Naive thymus-derived CD4-positive, alpha-beta T cell (primary cell): ENCODE measurements around the gene LRRC61. TPM values are rescaled to one million over a fixed set of nuclear protein-coding genes. Genes with fewer than 3 reads are reported as not detected.
A peak's percentile ranks its signal among the peaks of the same experiment; 100 is the strongest.
"Not testable (repeated sequence)": the region's sequence is repeated elsewhere in the genome, so short reads cannot be mapped to it uniquely, and the experiment has no call there.

Experiments used
- ATAC-seq: fragments of 150-1000 bp; cut with Tn5 transposase; 2 replicates; pipeline ENCODE4 v1.10.0; 2021; ENCODE audit warnings: mild to moderate bottlenecking, moderate library complexity
- CTCF ChIA-PET: fragments of 350-600 bp; sonication (Branson Sonifier 250); formaldehyde crosslinking; loops from one replicate; lab custom pipeline; 2021; ENCODE audit warnings: antibody characterized with exemption; lab: Charles Lee
- POLR2A ChIA-PET: fragments of 350-600 bp; sonication (Branson Sonifier 250); formaldehyde crosslinking; loops from one replicate; lab custom pipeline; 2021; ENCODE audit warnings: antibody characterized with exemption, inconsistent platforms; lab: Charles Lee
- DNase-seq, 9 donors: peaks; one replicate each; pipeline versions ENCODE4 v3.0.0 to v3.0.0-alpha.2; 2020 to 2022; ENCODE audit warnings: mixed read lengths in 1 of 9
- H3K27ac ChIP-seq: one replicate; pipeline ENCODE4 v1.7.0; 2013; ENCODE audit warnings: mild to moderate bottlenecking, low read depth, low read length, moderate library complexity
- H3K27me3 ChIP-seq, 2 donors: one replicate each; pipeline ENCODE4 v1.7.0; 2013; ENCODE audit warnings: low read length in 2 of 2, mild to moderate bottlenecking in 2 of 2, moderate library complexity in 2 of 2; ENCODE audit not compliant: control insufficient read depth in 2 of 2, insufficient read depth in 2 of 2
- H3K36me3 ChIP-seq, 3 experiments: 1 replicate in 2 of 3; 2 replicates in 1 of 3; pipeline ENCODE4 v1.7.0; 2013; ENCODE audit warnings: low read length in 3 of 3, mild to moderate bottlenecking in 3 of 3, moderate library complexity in 1 of 3; ENCODE audit not compliant: insufficient read depth in 3 of 3, control insufficient read depth in 2 of 3
- H3K4me1 ChIP-seq, 2 donors: one replicate each; pipeline ENCODE4 v1.7.0; 2013; ENCODE audit warnings: low read length in 2 of 2, mild to moderate bottlenecking in 2 of 2, moderate library complexity in 1 of 2; ENCODE audit not compliant: control insufficient read depth in 2 of 2, insufficient read depth in 2 of 2
- H3K4me3 ChIP-seq: 2 replicates; pipeline ENCODE4 v1.7.0; 2013; ENCODE audit warnings: mild to moderate bottlenecking, low read length
- H3K9me3 ChIP-seq, 3 experiments: 1 replicate in 2 of 3; 2 replicates in 1 of 3; pipeline ENCODE4 v1.7.0; 2013; ENCODE audit warnings: low read length in 3 of 3; ENCODE audit not compliant: control insufficient read depth in 2 of 3
- H3K27ac Mint-ChIP-seq, 9 donors: one replicate each; pipeline ENCODE4 v1.8.0; 2020 to 2022; ENCODE audit warnings: mixed read lengths in 9 of 9, mild to moderate bottlenecking in 8 of 9, moderate library complexity in 5 of 9, inconsistent platforms in 2 of 9
- H3K27me3 Mint-ChIP-seq, 5 donors: one replicate each; pipeline ENCODE4 v1.8.0; 2021 to 2022; ENCODE audit warnings: mixed read lengths in 5 of 5, mild to moderate bottlenecking in 1 of 5
- H3K36me3 Mint-ChIP-seq, 5 donors: one replicate each; pipeline ENCODE4 v1.8.0; 2020 to 2022; ENCODE audit warnings: mixed read lengths in 5 of 5, mild to moderate bottlenecking in 3 of 5, inconsistent platforms in 1 of 5
- H3K4me1 Mint-ChIP-seq, 7 donors: one replicate each; pipeline ENCODE4 v1.8.0; 2020 to 2022; ENCODE audit warnings: mixed read lengths in 7 of 7, mild to moderate bottlenecking in 3 of 7, inconsistent platforms in 1 of 7
- H3K4me3 Mint-ChIP-seq, 10 donors: one replicate each; pipeline ENCODE4 v1.8.0; 2020 to 2022; ENCODE audit warnings: mild to moderate bottlenecking in 10 of 10, mixed read lengths in 10 of 10, moderate library complexity in 6 of 10, inconsistent platforms in 2 of 10
- H3K9me3 Mint-ChIP-seq, 11 donors: one replicate each; pipeline ENCODE4 v1.8.0; 2020 to 2022; ENCODE audit warnings: mixed read lengths in 11 of 11, mild to moderate bottlenecking in 4 of 11, inconsistent platforms in 1 of 11, moderate library complexity in 1 of 11
- intact Hi-C, 2 donors: fragments of 100-400 bp; cut with micrococcal nuclease; formaldehyde crosslinking; loops; one replicate each; pipeline ENCODE4 v1.15.1; 2023
- polyA plus RNA-seq, 2 donors: library from polyadenylated mRNA; unstranded; fragments of 300-500 nt; fragmentation: Illumina TruSeq; gene quantifications; one replicate each; pipeline ENCODE4 v1.2.3, GENCODE V29; 2021
- total RNA-seq, 6 experiments: library from RNA in 5 of 6; stranded (reverse) in 5 of 6; gene quantifications; 1 replicate in 5 of 6; 2 replicates in 1 of 6; pipeline ENCODE4 v1.2.3 and lab custom pipeline; 2021 to 2026

The LRRC61 gene, protein sequence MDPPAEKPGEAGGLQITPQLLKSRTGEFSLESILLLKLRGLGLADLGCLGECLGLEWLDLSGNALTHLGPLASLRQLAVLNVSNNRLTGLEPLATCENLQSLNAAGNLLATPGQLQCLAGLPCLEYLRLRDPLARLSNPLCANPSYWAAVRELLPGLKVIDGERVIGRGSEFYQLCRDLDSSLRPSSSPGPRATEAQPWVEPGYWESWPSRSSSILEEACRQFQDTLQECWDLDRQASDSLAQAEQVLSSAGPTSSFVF
- total RNA-seq = 10 to 100 TPM in 3 of 5 experiments, 1 to 10 TPM in 2; 8.3 to 30.0 (median 11.5) TPM
- 10 to 100 TPM; 18.2 to 21.6 TPM for polyA plus RNA-seq
- 0.81 reads per million for total RNA-seq (lab: John Stamatoyannopoulos, UW)

DNA sequence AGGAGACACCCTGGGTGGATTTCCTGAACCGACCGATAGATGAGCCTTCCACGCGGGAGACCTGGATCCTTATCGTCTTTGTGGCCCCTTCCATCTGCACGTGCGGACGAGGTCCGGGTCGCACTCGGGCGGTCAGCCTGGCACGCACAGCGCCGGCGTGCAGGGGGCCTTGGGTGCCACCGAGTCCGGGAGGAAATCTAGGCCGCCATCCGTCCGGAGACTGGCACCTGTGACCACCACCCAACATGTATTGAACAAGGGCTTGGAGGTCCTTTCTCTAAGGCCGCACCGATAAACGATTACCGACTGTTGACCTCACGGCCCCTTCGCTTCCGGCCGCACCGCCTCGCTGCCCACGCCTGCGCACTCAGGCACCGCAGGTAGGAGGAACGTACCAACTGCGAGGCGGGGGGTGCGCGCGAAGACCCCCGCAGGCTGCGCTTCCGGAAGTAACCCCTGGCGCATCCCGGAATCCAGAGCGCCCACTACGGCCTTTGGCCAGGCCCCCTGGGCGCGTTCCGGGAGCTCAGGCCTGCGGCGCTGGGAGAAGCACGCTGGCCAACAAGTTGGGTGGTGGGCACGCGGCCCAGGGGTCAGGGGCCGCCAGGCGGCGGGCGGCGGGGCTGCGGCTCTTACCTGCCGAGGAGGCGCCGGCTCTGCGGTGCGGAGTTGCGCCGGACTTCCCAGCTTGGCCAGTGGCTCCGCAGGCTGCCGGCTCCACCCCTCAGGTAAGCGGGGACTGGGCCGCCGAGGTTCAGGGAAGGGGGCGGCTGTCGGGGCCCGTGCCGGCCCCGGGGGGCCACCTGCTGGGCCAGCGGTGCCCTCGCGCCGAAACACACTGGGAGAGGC is at the start of gene LRRC61, which contains the start of gene ACTR3C:
TSS of gene LRRC61 (plus strand) at position 523 of the 849 bp plus-strand sequence. CDS start 13,507 bp downstream, outside the sequence.
TSS of gene ACTR3C (minus strand) at position 713 of the 849 bp plus-strand sequence. CDS start 28,249 bp downstream, outside the sequence.
- DNase-seq (peak; percentile 23 to 75 (median 41)), ATAC-seq (peak; percentile 67)
- intact Hi-C loops = loop anchor here (1.0 to 5.0 kb wide), 8 partner anchors 34 to 704 kb away; partner anchors contain the start of genes ZNF775 (in 2 of the 2), ABCB8 (in 1 of the 2) and REPIN1 (in 1 of the 2)
- H3K9me3 ChIP-seq = no peaks in the 10 kb centered on the region
- ChIA-PET CTCF (no interaction called here), POLR2A (interaction anchor here (0.8 to 3.0 kb wide), 7 partner anchors 11 to 245 kb away, joined by 3 to 15 read pairs (median 3); partner anchors contain the start of gene GIMAP4)
- H3K36me3 ChIP-seq = peaks cover 0 to 27% (median 0%) of the 10 kb centered on the region in 3 experiments
- Mint-ChIP-seq H3K4me1 (peaks cover 25 to 57% (median 44%) of the 10 kb centered on the region in 7 donors), H3K36me3 (peaks cover 10 to 39% (median 15%) of the 10 kb centered on the region in 5 donors), H3K9me3 (peaks cover 0 to 2% (median 0%) of the 10 kb centered on the region in 11 donors), H3K27me3 (no peaks in the 10 kb centered on the region), H3K27ac (peak within 1 kb of the TSS; percentile 94 to 99 (median 98)), H3K4me3 (peak within 1 kb of the TSS; percentile 88 to 100 (median 98))
- peak within 1 kb of the TSS; percentile 85 for H3K27ac ChIP-seq
- H3K4me1 ChIP-seq = peaks cover 5 to 21% of the 10 kb centered on the region in 2 donors
- no peaks in the 10 kb centered on the region for H3K27me3 ChIP-seq
- peak within 1 kb of the TSS; percentile 95 for H3K4me3 ChIP-seq

DNA sequence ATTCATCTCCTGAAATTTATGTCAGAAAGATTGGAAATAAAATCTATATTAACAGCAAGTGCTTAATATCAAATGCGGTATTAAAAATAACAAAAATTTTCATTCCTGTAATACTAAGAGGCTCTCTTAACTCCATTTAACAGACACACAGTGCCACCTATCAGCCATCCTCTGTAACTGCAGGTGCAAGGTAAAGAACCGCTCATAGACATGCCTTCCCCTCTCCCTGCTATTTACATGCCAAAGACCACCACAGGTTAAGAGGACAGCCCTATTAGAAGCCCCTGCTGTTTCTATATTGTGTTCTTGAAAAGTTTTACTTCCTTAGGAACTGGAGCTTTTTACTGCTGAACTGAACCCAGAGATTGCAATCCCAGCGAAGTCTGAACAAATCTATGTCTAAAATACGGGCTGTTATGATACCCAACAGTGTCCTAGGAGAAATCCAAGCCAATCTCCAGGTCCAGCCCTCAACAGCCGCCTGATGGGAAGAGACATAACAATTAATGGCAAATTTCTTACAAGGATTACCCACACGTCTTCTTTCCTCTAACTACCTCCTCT is 46.9 kb upstream of the LRRC61 start:
- H3K4me1 Mint-ChIP-seq, H3K9me3 Mint-ChIP-seq, CTCF ChIA-PET, H3K27ac ChIP-seq, H3K4me1 ChIP-seq, H3K27me3 Mint-ChIP-seq, H3K36me3 ChIP-seq, H3K27ac Mint-ChIP-seq, H3K4me3 Mint-ChIP-seq, POLR2A ChIA-PET, H3K4me3 ChIP-seq, H3K27me3 ChIP-seq, H3K9me3 ChIP-seq, H3K36me3 Mint-ChIP-seq: not testable (repeated sequence)
- intact Hi-C loops = loop anchor here (5.0 kb wide), 1 partner anchor 394 kb away; no protein-coding TSS in a partner anchor
- ATAC-seq (peak; percentile 84), DNase-seq (peak in 6 of 9 donors; percentile 26 to 55 (median 44))

DNA sequence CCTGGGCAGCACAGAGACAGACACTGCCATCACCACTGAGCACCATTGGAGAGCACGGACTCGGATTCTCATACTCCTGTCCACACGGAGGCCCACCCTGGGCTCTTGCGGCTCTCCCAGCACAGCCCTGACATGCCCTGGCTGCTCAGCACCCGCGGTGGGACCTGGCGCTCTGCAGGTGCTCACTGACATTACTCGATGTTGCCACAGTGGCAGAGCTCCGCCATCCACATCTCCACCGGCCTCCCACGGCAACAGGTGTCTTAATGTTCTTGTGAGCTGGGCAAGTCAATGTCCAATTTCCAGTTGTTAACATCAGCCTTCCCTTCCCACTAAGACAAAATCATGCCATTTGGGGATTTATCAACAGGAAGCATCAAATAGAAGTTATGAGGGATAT is 44.8 kb upstream of the LRRC61 start:
- H3K27ac Mint-ChIP-seq, CTCF ChIA-PET, H3K4me1 ChIP-seq, H3K27ac ChIP-seq, H3K27me3 Mint-ChIP-seq, H3K36me3 ChIP-seq, H3K27me3 ChIP-seq, H3K4me3 Mint-ChIP-seq, POLR2A ChIA-PET, H3K36me3 Mint-ChIP-seq, H3K9me3 Mint-ChIP-seq, H3K4me1 Mint-ChIP-seq, DNase-seq, H3K4me3 ChIP-seq, ATAC-seq, H3K9me3 ChIP-seq: not testable (repeated sequence)
- intact Hi-C loops = loop anchor here (5.0 kb wide), 1 partner anchor 396 kb away; no protein-coding TSS in a partner anchor

DNA sequence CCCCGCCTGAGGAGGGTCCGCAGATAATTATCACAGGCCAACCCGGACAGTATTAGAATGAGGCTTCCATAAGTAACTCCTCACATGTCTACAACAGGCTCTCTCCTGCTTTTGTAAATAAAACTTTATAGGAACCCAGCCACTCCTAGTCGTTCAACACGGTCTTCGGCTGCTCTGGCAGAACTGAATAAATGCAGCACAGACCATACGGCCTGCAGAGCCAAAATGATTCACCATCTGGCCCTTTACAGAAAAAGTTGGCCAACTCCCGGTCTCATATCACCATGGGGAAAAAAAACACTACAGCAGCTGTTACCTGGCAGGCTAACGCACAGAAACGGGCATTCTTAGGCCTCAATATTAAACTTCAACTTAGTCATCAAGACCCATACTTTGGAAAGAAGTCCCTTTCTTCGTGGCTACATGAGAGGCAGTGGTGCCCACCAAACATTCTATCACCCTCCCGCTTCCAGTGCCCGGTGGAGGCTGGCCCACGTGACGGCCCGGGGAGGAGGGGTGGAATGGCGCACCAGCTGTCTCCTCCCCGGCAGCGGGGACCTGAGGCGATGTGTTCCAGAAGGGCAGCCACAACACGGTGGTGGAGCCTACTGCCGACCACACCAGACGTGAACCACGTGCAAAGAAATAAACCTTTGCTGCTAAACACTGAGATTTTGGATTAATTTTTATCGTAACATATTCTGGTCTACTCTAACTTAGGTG is 41.3 kb upstream of the LRRC61 start:
- H3K36me3 ChIP-seq, H3K27ac Mint-ChIP-seq, H3K4me1 ChIP-seq, CTCF ChIA-PET, H3K9me3 Mint-ChIP-seq, H3K4me3 Mint-ChIP-seq, H3K27ac ChIP-seq, DNase-seq, POLR2A ChIA-PET, H3K9me3 ChIP-seq, H3K27me3 Mint-ChIP-seq, H3K27me3 ChIP-seq, H3K4me3 ChIP-seq, H3K36me3 Mint-ChIP-seq, H3K4me1 Mint-ChIP-seq: not testable (repeated sequence)
- peak; percentile 14 for ATAC-seq
- intact Hi-C loops = loop anchor here in 1 of 2 donors (10.0 kb wide), 1 partner anchor 283 kb away; the partner anchor contains the start of gene GIMAP4

DNA sequence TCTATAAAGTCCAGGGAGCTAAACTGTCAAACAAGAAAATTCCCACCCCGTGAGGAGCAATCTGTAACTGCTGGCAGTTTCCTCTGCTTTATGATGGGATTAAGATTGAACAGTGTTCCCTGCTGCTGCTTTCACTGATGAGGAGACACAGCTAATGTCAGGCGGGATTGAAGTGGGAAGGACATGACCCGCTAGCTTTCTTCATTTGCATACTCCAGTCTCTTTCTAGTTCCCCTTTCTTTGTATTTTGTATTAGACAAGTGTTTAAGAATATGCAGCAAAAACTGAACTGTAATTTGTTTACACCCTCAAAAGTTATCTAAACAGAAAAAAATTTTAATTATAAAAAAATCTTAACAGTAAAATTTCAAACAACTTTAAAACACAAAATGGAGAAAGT is 40.0 kb upstream of the LRRC61 start:
- H3K27ac Mint-ChIP-seq, POLR2A ChIA-PET, CTCF ChIA-PET, H3K27me3 Mint-ChIP-seq, H3K4me1 ChIP-seq, H3K4me1 Mint-ChIP-seq, ATAC-seq, DNase-seq, H3K27ac ChIP-seq, H3K4me3 Mint-ChIP-seq, H3K9me3 ChIP-seq, H3K9me3 Mint-ChIP-seq, H3K36me3 Mint-ChIP-seq, H3K27me3 ChIP-seq, H3K4me3 ChIP-seq, H3K36me3 ChIP-seq: not testable (repeated sequence)
- intact Hi-C loops = loop anchor here in 1 of 2 donors (10.0 kb wide), 1 partner anchor 282 kb away; the partner anchor contains the start of gene GIMAP4

DNA sequence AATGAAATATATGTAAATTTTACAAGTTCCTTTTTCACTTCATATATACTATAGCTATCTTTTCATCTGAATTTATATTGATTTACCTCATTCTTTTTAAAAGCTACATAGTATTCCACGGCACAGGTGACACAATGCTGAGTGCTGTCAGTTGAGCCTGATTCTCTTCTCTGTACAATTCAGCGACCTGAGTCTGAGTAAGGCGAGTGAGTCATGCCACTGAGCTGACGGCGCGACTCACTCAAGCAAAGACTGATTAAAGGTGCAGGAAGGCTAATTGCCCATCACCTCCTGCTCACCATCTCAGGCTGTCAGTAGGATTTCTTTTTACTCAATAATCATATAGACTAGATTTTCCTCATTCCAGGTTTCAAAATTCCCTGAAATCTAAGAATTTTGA is 39.5 kb upstream of the LRRC61 start:
- H3K4me3 ChIP-seq, H3K4me1 ChIP-seq, H3K27me3 Mint-ChIP-seq, DNase-seq, H3K9me3 ChIP-seq, POLR2A ChIA-PET, H3K36me3 ChIP-seq, H3K4me3 Mint-ChIP-seq, H3K9me3 Mint-ChIP-seq, H3K27ac ChIP-seq, CTCF ChIA-PET, ATAC-seq, H3K27ac Mint-ChIP-seq, H3K4me1 Mint-ChIP-seq, H3K27me3 ChIP-seq, H3K36me3 Mint-ChIP-seq: not testable (repeated sequence)
- intact Hi-C loops = loop anchor here in 1 of 2 donors (10.0 kb wide), 1 partner anchor 281 kb away; the partner anchor contains the start of gene GIMAP4
